ENCODE results near the gene TEKT1. TPM values are rescaled to one million over a fixed set of nuclear protein-coding genes. Genes with fewer than 3 reads are reported as not detected.
"Not testable (repeated sequence)": the region's sequence is repeated elsewhere in the genome, so short reads cannot be mapped to it uniquely, and the experiment has no call there.

TEKT1 gene
- total RNA-seq, 1 donor from 2014 or later, result not detected

GRCh38 chr17:6780001-6780400 is 51.5 kb downstream of the TEKT1 start:
- ATAC-seq (no peak), DNase-seq (ENCODE audit: missing footprints) (no peak)
- intact Hi-C loops (cut with DNase I), result no loop called here

- no peak for DNase-seq (ENCODE audit: missing footprints)
- no peak for ATAC-seq
- intact Hi-C loops (cut with DNase I), result no loop called here
Measured at GRCh38 chr17:6779411-6779810, 52.1 kb downstream of the TEKT1 start.

- no peak for ATAC-seq
- no peak for DNase-seq (ENCODE audit: missing footprints)
- intact Hi-C loops (cut with DNase I), result no loop called here
Measured at GRCh38 chr17:6775871-6776405, 55.6 kb downstream of the TEKT1 start, which contains the start of gene FBXO39. Gene FBXO39, plus strand, starts transcription at chr17:6776215. Its CDS starts 3,654 bp downstream, at chr17:6779869.

- ATAC-seq; intact Hi-C loops (cut with DNase I); DNase-seq (ENCODE audit: missing footprints): not testable (repeated sequence)
Measured at GRCh38 chr17:6774906-6775305, 56.6 kb downstream of the TEKT1 start.

GRCh38 chr17:6772016-6772415 is 59.5 kb downstream of the TEKT1 start:
- no peak for DNase-seq (ENCODE audit: missing footprints)
- intact Hi-C loops (cut with DNase I), result no loop called here
- ATAC-seq, result no peak

- intact Hi-C loops (cut with DNase I), result no loop called here
Measured at GRCh38 chr17:6768447-6768846, 63.1 kb downstream of the TEKT1 start.

GRCh38 chr17:6761779-6762178 is 69.8 kb downstream of the TEKT1 start:
- intact Hi-C loops (cut with DNase I), result no loop called here
- DNase-seq (ENCODE audit: missing footprints) (no peak), ATAC-seq (no peak)

More at GRCh38 chr17:6768447-6768846, 63.1 kb downstream of the TEKT1 start:
- DNase-seq (ENCODE audit: missing footprints) (no peak), ATAC-seq (no peak)

- intact Hi-C loops (cut with DNase I), result no loop called here
- ATAC-seq (no peak), DNase-seq (ENCODE audit: missing footprints) (no peak)
Measured at GRCh38 chr17:6757747-6758146, 73.8 kb downstream of the TEKT1 start.

- no peak for ATAC-seq
- intact Hi-C loops (cut with DNase I), result no loop called here
- DNase-seq (ENCODE audit: missing footprints), result no peak
Measured at GRCh38 chr17:6756425-6757031, 75.0 kb downstream of the TEKT1 start.

GRCh38 chr17:6755731-6756184 is 75.8 kb downstream of the TEKT1 start, which contains the start of gene XAF1:
Gene XAF1, plus strand, starts transcription at chr17:6756046. Its CDS starts 33 bp downstream, at chr17:6756079.
- intact Hi-C loops (cut with DNase I), result no loop called here

GRCh38 chr17:6755281-6755680 is 76.2 kb downstream of the TEKT1 start:
- intact Hi-C loops (cut with DNase I), result no loop called here
- peak; percentile 70 for ATAC-seq

More at GRCh38 chr17:6755731-6756184, 75.8 kb downstream of the TEKT1 start, which contains the start of gene XAF1:
- DNase-seq (ENCODE audit: missing footprints) (peak; percentile 78), ATAC-seq (peak; percentile 35)

GRCh38 chr17:6753546-6753945 is 78.0 kb downstream of the TEKT1 start:
- DNase-seq (ENCODE audit: missing footprints) (no peak), ATAC-seq (no peak)
- intact Hi-C loops (cut with DNase I), result no loop called here

More at GRCh38 chr17:6755281-6755680, 76.2 kb downstream of the TEKT1 start:
- DNase-seq (ENCODE audit: missing footprints), result no peak

GRCh38 chr17:6753006-6753445 is 78.5 kb downstream of the TEKT1 start:
- DNase-seq (ENCODE audit: missing footprints) (peak; percentile 80), ATAC-seq (peak; percentile 50)
- intact Hi-C loops (cut with DNase I), result no loop called here

- intact Hi-C loops (cut with DNase I), result no loop called here
- DNase-seq (ENCODE audit: missing footprints) (no peak), ATAC-seq (peak; percentile 71)
Measured at GRCh38 chr17:6752068-6752909, 79.2 kb downstream of the TEKT1 start.

GRCh38 chr17:6749519-6749918 is 82.0 kb downstream of the TEKT1 start:
- DNase-seq (ENCODE audit: missing footprints), result no peak
- intact Hi-C loops (cut with DNase I), result no loop called here
- no peak for ATAC-seq

- no peak for ATAC-seq
- intact Hi-C loops (cut with DNase I), result no loop called here
Measured at GRCh38 chr17:6748617-6749016, 82.9 kb downstream of the TEKT1 start.

More at GRCh38 chr17:6748617-6749016, 82.9 kb downstream of the TEKT1 start:
- no peak for DNase-seq (ENCODE audit: missing footprints)

Measured in Right ventricle myocardium inferior (tissue), 1 donor.